ENCODE data around the gene CAMTA1. TPM values are rescaled to one million over a fixed set of nuclear protein-coding genes. Genes with fewer than 3 reads are reported as not detected.

The CAMTA1 gene
- total RNA-seq, 2 experiments from 2014 or later, result 43.9 to 73.3 TPM

DNA sequence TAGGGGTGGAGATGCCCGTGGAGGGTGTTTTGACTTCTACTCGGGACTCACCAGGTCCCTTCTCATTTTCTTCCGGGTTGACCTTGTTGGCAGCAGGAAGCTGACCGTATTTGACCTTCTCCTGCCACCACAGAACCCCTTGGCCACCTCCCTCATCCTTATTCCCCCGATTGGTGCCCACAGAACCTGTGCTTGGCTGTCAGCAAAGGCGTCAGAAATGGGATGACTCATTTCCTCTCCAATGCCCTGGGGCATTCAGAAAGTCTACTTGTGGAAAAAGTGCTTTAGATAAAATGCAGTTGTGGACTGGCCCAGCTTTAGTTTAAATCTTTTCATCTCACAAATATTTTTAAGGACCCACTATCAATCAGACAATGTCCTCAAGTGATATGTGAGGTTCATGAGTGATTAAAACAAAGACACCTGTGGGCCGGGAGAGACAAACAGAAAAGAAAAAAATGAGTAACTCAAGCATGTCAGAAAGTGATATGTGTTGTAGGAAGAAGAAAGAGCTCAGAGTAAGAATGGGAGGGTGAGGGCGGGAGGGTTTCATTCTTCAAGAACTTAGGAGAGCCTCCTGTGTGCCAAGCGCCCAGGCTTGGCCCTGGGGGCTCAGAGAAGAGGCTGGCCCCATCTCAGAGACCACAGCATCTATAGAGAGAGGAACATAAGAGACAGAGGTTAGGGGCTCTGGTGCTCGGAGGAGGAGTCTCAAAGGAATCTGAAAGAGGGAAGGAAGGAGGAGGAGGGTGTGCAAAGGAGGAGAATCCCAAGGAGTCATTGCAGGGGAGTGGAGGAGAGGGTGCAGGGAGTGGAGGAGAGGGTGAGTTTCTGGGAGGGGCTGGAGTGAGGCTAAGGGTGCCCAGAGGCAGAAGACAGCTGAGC lies 764.3 kb downstream of the CAMTA1 start:
- no peak overlapping the region for H3K27ac ChIP-seq (ENCODE audit: low read depth, low read length, poor library complexity, severe bottlenecking)
- no peaks in the 10 kb centered on the region for H3K36me3 ChIP-seq (ENCODE audit: insufficient read depth, low read length)
- intact Hi-C loops (cut with micrococcal nuclease; ENCODE audit: unreplicated experiment), result no loop called here
- CTCF ChIA-PET (ENCODE audit: unreplicated experiment), result interaction anchor here (0.6 kb wide), 1 partner anchor 33 kb away, joined by 6 read pairs; no protein-coding TSS in a partner anchor
- BruUV-seq (replicated peaks), result no TSS peak
- no peaks in the 10 kb centered on the region for H4K20me1 ChIP-seq (ENCODE audit: insufficient read depth, low read length)
- no peaks in the 10 kb centered on the region for H3K4me1 ChIP-seq (ENCODE audit: insufficient read depth, low read length, poor library complexity, severe bottlenecking)
- TF ChIP-seq EZH2phosphoT487 (IDR thresholded peaks at IDR 0.05; ENCODE audit: borderline replicate concordance, low read depth, low read length) (no peak), CTCF (conservative IDR thresholded peaks at IDR 0.05; ENCODE audit: low read length) (no peak)
- H3K4me2 ChIP-seq (ENCODE audit: low read length), result no peak overlapping the region
- H3K4me3 ChIP-seq (ENCODE audit: low read depth, low read length, poor library complexity, severe bottlenecking), result no peak overlapping the region
- H3K9me3 ChIP-seq (ENCODE audit: low read length), result no peaks in the 10 kb centered on the region
- H3K9me2 ChIP-seq (ENCODE audit: insufficient read depth, low read length), result no peaks in the 10 kb centered on the region
- no peaks in the 10 kb centered on the region for H3K79me2 ChIP-seq (ENCODE audit: insufficient read depth, low read depth, low read length)
- no peak overlapping the region for H2AFZ ChIP-seq (ENCODE audit: low read length)
- POLR2A ChIA-PET, result interaction anchor here (0.6 kb wide), 1 partner anchor 337 kb away, joined by 5 read pairs; no protein-coding TSS in a partner anchor
- DNase-seq (ENCODE audit: low spot score), result no peak

DNA sequence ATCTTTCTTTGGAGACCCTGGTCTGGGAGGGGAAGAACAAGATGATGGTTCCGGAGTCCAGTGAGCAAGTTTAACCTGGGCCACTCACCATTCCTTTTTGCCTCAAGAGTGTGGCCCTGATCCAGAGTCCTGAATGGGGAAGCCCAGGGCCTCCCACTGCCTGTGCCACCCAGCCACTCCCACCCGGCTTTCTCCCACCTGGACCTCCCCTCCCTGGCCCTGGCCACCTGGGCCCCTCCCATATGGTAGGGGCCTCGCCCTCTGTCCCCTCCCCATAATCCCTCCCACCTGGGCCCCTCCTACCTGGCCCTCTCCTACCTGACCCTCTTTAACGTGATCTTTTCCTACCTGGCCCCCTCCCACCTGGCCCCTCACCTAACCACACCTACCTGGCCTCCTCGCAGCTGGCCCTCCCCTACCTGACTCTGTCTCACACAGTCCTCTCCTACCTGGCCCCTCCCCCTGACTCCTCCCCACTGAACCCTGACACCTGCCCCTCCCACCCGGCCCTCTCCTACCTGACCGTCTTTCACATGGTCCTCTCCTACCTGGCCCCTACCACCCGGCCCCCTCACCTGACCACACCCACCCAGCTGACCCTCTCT lies 765.1 kb downstream of the CAMTA1 start:
- Histone ChIP-seq H3K9me2 (ENCODE audit: insufficient read depth, low read length) (no peaks in the 10 kb centered on the region), H3K4me3 (ENCODE audit: low read depth, low read length, poor library complexity, severe bottlenecking) (no peak overlapping the region), H3K79me2 (ENCODE audit: insufficient read depth, low read depth, low read length) (no peaks in the 10 kb centered on the region), H3K9me3 (ENCODE audit: low read length) (no peaks in the 10 kb centered on the region), H4K20me1 (ENCODE audit: insufficient read depth, low read length) (no peaks in the 10 kb centered on the region), H3K4me1 (ENCODE audit: insufficient read depth, low read length, poor library complexity, severe bottlenecking) (no peaks in the 10 kb centered on the region), H3K36me3 (ENCODE audit: insufficient read depth, low read length) (no peaks in the 10 kb centered on the region), H3K27ac (ENCODE audit: low read depth, low read length, poor library complexity, severe bottlenecking) (no peak overlapping the region), H3K4me2 (ENCODE audit: low read length) (no peak overlapping the region), H2AFZ (ENCODE audit: low read length) (no peak overlapping the region)
- no peak for DNase-seq (ENCODE audit: low spot score)
- POLR2A ChIA-PET, result no interaction called here
- TF ChIP-seq CTCF (conservative IDR thresholded peaks at IDR 0.05; ENCODE audit: low read length) (no peak), EZH2phosphoT487 (IDR thresholded peaks at IDR 0.05; ENCODE audit: borderline replicate concordance, low read depth, low read length) (no peak)
- intact Hi-C loops (cut with micrococcal nuclease; ENCODE audit: unreplicated experiment), result no loop called here
- no TSS peak for BruUV-seq (replicated peaks)
- CTCF ChIA-PET (ENCODE audit: unreplicated experiment), result interaction anchor here (0.6 kb wide), 1 partner anchor 91 kb away, joined by 5 read pairs; no protein-coding TSS in a partner anchor
